A673 (cell line): Measurements from ENCODE around the gene THRB. TPM values are rescaled to one million over a fixed set of nuclear protein-coding genes. Genes with fewer than 3 reads are reported as not detected.

Source experiments
- BruUV-seq: library from RNA; stranded (reverse); fragments of 400-500 nt; replicated peaks from 2 replicates; lab custom pipeline; 2021; lab: Mats Ljungman, UMichigan
- CTCF ChIA-PET: fragments of 300-600 bp; sonication (Branson Sonifier 250); formaldehyde crosslinking; loops from one replicate; lab custom pipeline; 2022; ENCODE audit warnings: antibody characterized with exemption; lab: Charles Lee
- POLR2A ChIA-PET: fragments of 300-600 bp; sonication (Branson Sonifier 250); formaldehyde crosslinking; loops from one replicate; lab custom pipeline; 2022; ENCODE audit warnings: antibody characterized with exemption; ENCODE audit not compliant: low non-redundant PET; lab: Charles Lee
- DNase-seq: peaks from one replicate; pipeline ENCODE4 v3.0.0-alpha.2; 2015; ENCODE audit warnings: low spot score
- H3K27ac ChIP-seq: fragments of 200-600 bp; sonication (generic); 2 replicates; pipeline ENCODE4 v1.5.1; 2016; ENCODE audit warnings: mixed run types, low read depth, mild to moderate bottlenecking, mixed read lengths, antibody characterized with exemption, low read length; ENCODE audit not compliant: poor library complexity, severe bottlenecking
- H3K27me3 ChIP-seq: fragments of 200-600 bp; sonication (generic); replicated peaks from 2 replicates; pipeline ENCODE4 v1.6.1; 2017; ENCODE audit warnings: mixed run types, low read depth, mild to moderate bottlenecking, mixed read lengths, antibody characterized with exemption, low read length; ENCODE audit not compliant: insufficient read depth, poor library complexity
- H3K36me3 ChIP-seq: fragments of 200-600 bp; sonication (generic); 2 replicates; pipeline ENCODE4 v1.6.1; 2016; ENCODE audit warnings: mixed run types, mild to moderate bottlenecking, mixed read lengths, antibody characterized with exemption, low read length; ENCODE audit not compliant: insufficient read depth, poor library complexity, severe bottlenecking
- H3K4me1 ChIP-seq: fragments of 200-600 bp; sonication (generic); 2 replicates; pipeline ENCODE4 v1.6.1; 2017; ENCODE audit warnings: mixed run types, mild to moderate bottlenecking, mixed read lengths, antibody characterized with exemption, low read length; ENCODE audit not compliant: insufficient read depth, poor library complexity, severe bottlenecking
- H3K4me3 ChIP-seq: fragments of 200-600 bp; sonication (generic); 2 replicates; pipeline ENCODE4 v1.5.1; 2016; ENCODE audit warnings: low read depth, mixed run types, mild to moderate bottlenecking, mixed read lengths, low read length; ENCODE audit not compliant: poor library complexity, severe bottlenecking
- H3K9me3 ChIP-seq: fragments of 200-600 bp; sonication (generic); 2 replicates; pipeline ENCODE4 v1.6.1; 2016; ENCODE audit warnings: mixed run types, low read depth, mild to moderate bottlenecking, mixed read lengths, antibody characterized with exemption, low read length; ENCODE audit not compliant: poor library complexity, severe bottlenecking
- EZH2 ChIP-seq: fragments of 200-600 bp; sonication (generic); IDR thresholded peaks from 2 replicates; pipeline ENCODE4 v1.6.1; 2017; ENCODE audit warnings: borderline replicate concordance, low read depth, mild to moderate bottlenecking, mixed read lengths, antibody characterized with exemption, low read length; ENCODE audit not compliant: poor library complexity, severe bottlenecking
- intact Hi-C: fragments of 100-400 bp; cut with micrococcal nuclease; formaldehyde crosslinking; loops from one replicate; pipeline ENCODE4 v1.10.0; 2022; ENCODE audit not compliant: unreplicated experiment
- total RNA-seq: library from RNA; stranded (reverse); gene quantifications from 2 replicates; pipeline ENCODE4 v1.2.3, GENCODE V29; 2021
- TF ChIP-seq, protein P1 (sequence below): fragments of 300-800, 200-600 bp; sonication (generic); conservative IDR thresholded peaks from 2 replicates; pipeline ENCODE4 v1.5.1; 2017; ENCODE audit warnings: low read depth, mild to moderate bottlenecking, antibody characterized with exemption, low read length, moderate library complexity, mixed read lengths

The THRB gene
- total RNA-seq, 1 experiment from 2014 or later: 0.11 TPM

DNA sequence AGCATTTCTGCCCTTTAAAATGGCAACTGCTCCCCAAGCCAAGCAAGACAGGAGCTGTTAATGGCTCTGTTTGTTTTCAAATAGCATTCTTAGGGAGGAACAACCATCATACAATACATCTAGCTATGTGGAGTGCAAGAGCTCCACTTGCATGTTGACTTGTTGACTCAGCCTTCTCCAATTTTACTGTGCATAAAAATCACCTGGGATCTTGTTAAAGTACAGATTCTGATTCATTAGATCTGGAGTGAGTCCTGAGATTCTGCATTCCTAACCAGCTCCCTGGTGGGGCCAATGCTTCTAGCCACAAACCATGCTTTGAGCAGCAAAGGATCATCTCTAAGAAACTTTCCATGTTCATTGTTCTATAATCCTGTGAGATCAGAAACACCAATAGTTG lies 171.4 kb downstream of the THRB start:
- no peak for TF ChIP-seq EZH2
- TF ChIP-seq, protein P1, sequence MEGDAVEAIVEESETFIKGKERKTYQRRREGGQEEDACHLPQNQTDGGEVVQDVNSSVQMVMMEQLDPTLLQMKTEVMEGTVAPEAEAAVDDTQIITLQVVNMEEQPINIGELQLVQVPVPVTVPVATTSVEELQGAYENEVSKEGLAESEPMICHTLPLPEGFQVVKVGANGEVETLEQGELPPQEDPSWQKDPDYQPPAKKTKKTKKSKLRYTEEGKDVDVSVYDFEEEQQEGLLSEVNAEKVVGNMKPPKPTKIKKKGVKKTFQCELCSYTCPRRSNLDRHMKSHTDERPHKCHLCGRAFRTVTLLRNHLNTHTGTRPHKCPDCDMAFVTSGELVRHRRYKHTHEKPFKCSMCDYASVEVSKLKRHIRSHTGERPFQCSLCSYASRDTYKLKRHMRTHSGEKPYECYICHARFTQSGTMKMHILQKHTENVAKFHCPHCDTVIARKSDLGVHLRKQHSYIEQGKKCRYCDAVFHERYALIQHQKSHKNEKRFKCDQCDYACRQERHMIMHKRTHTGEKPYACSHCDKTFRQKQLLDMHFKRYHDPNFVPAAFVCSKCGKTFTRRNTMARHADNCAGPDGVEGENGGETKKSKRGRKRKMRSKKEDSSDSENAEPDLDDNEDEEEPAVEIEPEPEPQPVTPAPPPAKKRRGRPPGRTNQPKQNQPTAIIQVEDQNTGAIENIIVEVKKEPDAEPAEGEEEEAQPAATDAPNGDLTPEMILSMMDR: no peak
- Histone ChIP-seq H3K36me3 (no peaks in the 10 kb centered on the region), H3K27ac (no peak overlapping the region), H3K4me3 (no peak overlapping the region), H3K9me3 (no peaks in the 10 kb centered on the region), H3K27me3 (no peaks in the 10 kb centered on the region), H3K4me1 (no peaks in the 10 kb centered on the region)
- no peak for DNase-seq
- BruUV-seq: no TSS peak
- POLR2A ChIA-PET: no interaction called here
- intact Hi-C loops: no loop called here
- CTCF ChIA-PET: interaction anchor here (0.7 kb wide), 1 partner anchor 362 kb away, joined by 3 read pairs; no protein-coding TSS in a partner anchor

DNA sequence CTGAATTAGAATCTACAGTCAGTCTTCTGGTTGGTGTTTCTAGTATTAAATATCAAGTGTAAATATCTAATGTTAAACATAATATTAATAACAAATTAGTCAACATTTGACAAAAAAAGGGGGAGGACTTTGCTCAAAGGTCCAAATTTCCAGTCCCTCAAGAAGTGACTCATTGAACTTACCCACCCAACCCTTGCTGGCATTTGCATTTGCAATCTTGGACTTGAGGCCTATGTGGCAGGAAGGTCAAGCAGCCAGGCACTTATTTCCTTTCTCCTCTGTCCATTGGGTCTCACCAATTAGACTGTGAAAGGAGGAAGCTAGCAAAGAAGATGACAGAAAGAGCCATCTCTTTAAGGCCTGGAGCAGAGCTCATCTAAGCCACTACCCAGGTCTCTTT lies 174.0 kb downstream of the THRB start:
- POLR2A ChIA-PET: no interaction called here
- H3K4me1 ChIP-seq: no peaks in the 10 kb centered on the region
- H3K9me3 ChIP-seq: no peaks in the 10 kb centered on the region
- no peaks in the 10 kb centered on the region for H3K27me3 ChIP-seq
- TF ChIP-seq EZH2: no peak
- TF ChIP-seq, protein P1: no peak
- intact Hi-C loops: no loop called here
- H3K4me3 ChIP-seq: no peak overlapping the region
- no peaks in the 10 kb centered on the region for H3K36me3 ChIP-seq
- H3K27ac ChIP-seq: no peak overlapping the region
- CTCF ChIA-PET: no interaction called here
- BruUV-seq: no TSS peak
- DNase-seq: no peak

DNA sequence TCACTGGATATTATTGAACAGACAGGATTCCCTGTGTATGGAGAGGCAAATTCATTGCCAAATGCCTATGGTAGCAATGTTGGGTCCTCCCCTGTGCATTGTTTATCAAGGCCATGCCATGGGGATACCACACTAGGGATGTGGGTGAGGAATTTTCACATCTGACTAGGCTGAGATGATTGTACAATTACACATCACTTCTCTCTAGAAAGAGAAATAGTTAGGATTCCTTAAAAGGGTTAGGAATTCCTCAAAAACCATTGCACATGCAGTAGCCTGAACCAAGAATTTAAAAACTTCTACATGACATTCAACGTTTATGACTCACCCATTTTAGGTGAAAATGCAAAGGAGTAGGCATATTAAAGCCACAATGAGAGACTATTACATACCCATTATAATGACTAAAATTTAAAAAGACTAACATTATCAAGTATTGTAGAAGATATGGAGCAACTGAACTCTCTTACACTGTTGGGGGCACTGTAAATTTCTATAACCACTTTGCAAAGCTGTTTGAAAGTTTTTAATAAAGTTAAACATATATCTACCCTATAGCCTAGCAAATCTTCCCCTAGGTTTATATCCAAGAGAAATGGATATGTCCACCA lies 175.9 kb downstream of the THRB start:
- TF ChIP-seq EZH2: no peak
- TF ChIP-seq, protein P1: no peak
- no TSS peak for BruUV-seq
- DNase-seq: no peak
- CTCF ChIA-PET: no interaction called here
- Histone ChIP-seq H3K36me3 (no peaks in the 10 kb centered on the region), H3K4me3 (no peak overlapping the region), H3K27me3 (peaks cover 2% of the 10 kb centered on the region), H3K9me3 (no peaks in the 10 kb centered on the region), H3K4me1 (no peaks in the 10 kb centered on the region), H3K27ac (no peak overlapping the region)
- intact Hi-C loops: no loop called here
- POLR2A ChIA-PET: no interaction called here
